GM12873 (cell line): ENCODE results near the gene SF3B2.

ENCODE experiments used
- CTCF ChIP-seq: IDR thresholded peaks from 2 replicates; pipeline ENCODE4 v1.5.1; 2012; ENCODE audit warnings: low read depth, mild to moderate bottlenecking, moderate library complexity, low read length, control low read depth; ENCODE audit not compliant: insufficient read depth; ENCODE audit errors: missing control alignments

SF3B2 gene

GRCh38 chr11:66059966-66060680, 8.0 kb downstream of the SF3B2 start:
- no peak for TF ChIP-seq CTCF

- TF ChIP-seq CTCF, result no peak
Measured at GRCh38 chr11:66061268-66061667, 9.1 kb downstream of the SF3B2 start.

GRCh38 chr11:66062408-66062807, 10.2 kb downstream of the SF3B2 start:
- no peak for TF ChIP-seq CTCF

GRCh38 chr11:66063900-66064299, 11.7 kb downstream of the SF3B2 start:
- TF ChIP-seq CTCF, result no peak

GRCh38 chr11:66064571-66064970, 12.4 kb downstream of the SF3B2 start:
- no peak for TF ChIP-seq CTCF

GRCh38 chr11:66066751-66067150, 14.6 kb downstream of the SF3B2 start:
- no peak for TF ChIP-seq CTCF

GRCh38 chr11:66067640-66068039, 15.5 kb downstream of the SF3B2 start:
- TF ChIP-seq CTCF, result no peak
